HepG2 (cell line): ENCODE results near the gene STUB1. TPM values are rescaled to one million over a fixed set of nuclear protein-coding genes. Genes with fewer than 3 reads are reported as not detected.

Experiments used
- ATF5 ChIP-seq: sonication (generic); formaldehyde crosslinking; IDR thresholded peaks from 2 replicates; pipeline ENCODE4 v1.4.0; 2020; ENCODE audit warnings: mild to moderate bottlenecking, low read depth, missing genetic modification reagents
- E2F5 ChIP-seq: sonication (generic); formaldehyde crosslinking; conservative IDR thresholded peaks from 2 replicates; pipeline ENCODE4 v1.4.0; 2020; ENCODE audit warnings: missing genetic modification reagents
- ETV5 ChIP-seq: IDR thresholded peaks from 2 replicates; pipeline ENCODE4 v1.6.1; 2018; ENCODE audit warnings: missing biosample characterization, missing genetic modification reagents, inconsistent platforms, borderline replicate concordance
- FOXO1 ChIP-seq: sonication (generic); formaldehyde crosslinking; IDR thresholded peaks from 2 replicates; pipeline ENCODE4 v1.4.0; 2020; ENCODE audit warnings: missing genetic modification reagents
- FUBP1 ChIP-seq: sonication (generic); formaldehyde crosslinking; IDR thresholded peaks from 2 replicates; pipeline ENCODE4 v1.5.1; 2020; ENCODE audit warnings: missing genetic modification reagents, mild to moderate bottlenecking, borderline replicate concordance
- MAZ ChIP-seq, 2 experiments: sonication (generic) in 1 of 2; formaldehyde crosslinking in 1 of 2; IDR thresholded peaks; 2 replicates each; pipeline versions ENCODE4 v1.5.0 to v1.6.1; 2012 to 2020; ENCODE audit warnings: low read depth in 2 of 2, mild to moderate bottlenecking in 2 of 2, borderline replicate concordance in 1 of 2, improper control_type of control experiment in 1 of 2, low read length in 1 of 2, missing genetic modification reagents in 1 of 2, moderate library complexity in 1 of 2
- NR2C2 ChIP-seq: sonication (generic); formaldehyde crosslinking; IDR thresholded peaks from 2 replicates; pipeline ENCODE4 v1.4.0; 2020; ENCODE audit warnings: missing genetic modification reagents, mild to moderate bottlenecking, moderate library complexity, borderline replicate concordance
- REXO4 ChIP-seq: sonication (generic); formaldehyde crosslinking; IDR thresholded peaks from 2 replicates; pipeline ENCODE4 v1.8.0; 2022; ENCODE audit warnings: missing genetic modification reagents, mild to moderate bottlenecking, borderline replicate concordance
- TBP ChIP-seq: sonication (generic); formaldehyde crosslinking; IDR thresholded peaks from 2 replicates; pipeline ENCODE4 v1.5.0; 2020; ENCODE audit warnings: missing genetic modification reagents
- TOPORS ChIP-seq: sonication (generic); formaldehyde crosslinking; IDR thresholded peaks from 2 replicates; pipeline ENCODE4 v1.8.0; 2023; ENCODE audit warnings: mild to moderate bottlenecking, missing genetic modification reagents
- ZFX ChIP-seq: sonication (generic); formaldehyde crosslinking; IDR thresholded peaks from 2 replicates; pipeline ENCODE4 v1.4.0; 2020; ENCODE audit warnings: mild to moderate bottlenecking, low read depth, missing genetic modification reagents, moderate library complexity
- ZNF142 ChIP-seq: sonication (generic); formaldehyde crosslinking; IDR thresholded peaks from 2 replicates; pipeline ENCODE4 v1.4.0; 2020; ENCODE audit warnings: missing genetic modification reagents
- ZNF225 ChIP-seq: sonication (generic); formaldehyde crosslinking; IDR thresholded peaks from 2 replicates; pipeline ENCODE4 v1.4.0; 2020; ENCODE audit warnings: mild to moderate bottlenecking, missing genetic modification reagents
- ZNF619 ChIP-seq: sonication (generic); formaldehyde crosslinking; IDR thresholded peaks from 2 replicates; pipeline ENCODE4 v1.4.0; 2020; ENCODE audit warnings: mild to moderate bottlenecking, missing genetic modification reagents
- ZNF691 ChIP-seq: sonication (generic); formaldehyde crosslinking; IDR thresholded peaks from 2 replicates; pipeline ENCODE4 v1.4.0; 2020; ENCODE audit warnings: missing genetic modification reagents, low read depth, mild to moderate bottlenecking, borderline replicate concordance
- polyA plus RNA-seq, 8 experiments: library from polyadenylated mRNA; depleted of rRNA in 3 of 8; stranded (reverse) in 7 of 8; unstranded in 1 of 8; fragments of >200 nt; fragmentation: Illumina TruSeq in 4 of 8; extraction: Trizol in 4 of 8; gene quantifications; 2 replicates each; pipeline versions ENCODE4 v1.2.1 to v1.2.3, GENCODE V29; 2011 to 2016; ENCODE audit warnings: low read depth in 4 of 8, missing spikeins in 1 of 8, mixed read lengths in 1 of 8; ENCODE audit not compliant: insufficient read depth in 1 of 8
- total RNA-seq, 5 experiments: library from RNA; depleted of rRNA; stranded (reverse); fragments of >200 nt; fragmentation: Illumina TruSeq; extraction: Trizol; gene quantifications; 2 replicates each; pipeline ENCODE4 v1.2.3, GENCODE V29; 2016; ENCODE audit warnings: low read depth in 1 of 5

STUB1 gene
- total and polyA plus RNA-seq, 2 of the 13 experiments (the other 11 are each of a cell fraction or from before 2014, with no cell fraction given), result 52.9 to 78.2 TPM

- TF ChIP-seq E2F5 (0 out of 2 replicates have a peak, but pooled peaks have one; percentile 49), MAZ (IDR thresholded peaks at IDR 0.05; ENCODE audit: borderline replicate concordance, low read depth, low read length) (no peak), MAZ (CRISPR knock-in tag; IDR thresholded peaks at IDR 0.05; ENCODE audit: low read depth) (peak; percentile 61), ATF5 (CRISPR knock-in tag) (no peak), TOPORS (CRISPR knock-in tag) (0 out of 2 replicates have a peak, but pooled peaks have one; percentile 64), ZNF225 (CRISPR knock-in tag) (no peak), REXO4 (CRISPR knock-in tag) (no peak), ZNF142 (CRISPR knock-in tag) (peak; percentile 86; the same call in 1 of the 2 replicates), ZFX (CRISPR knock-in tag) (0 out of 2 replicates have a peak, but pooled peaks have one; percentile 26), ZNF619 (CRISPR knock-in tag) (no peak), TBP (CRISPR knock-in tag) (no peak), ETV5 (CRISPR knock-in tag) (0 out of 2 replicates have a peak, but pooled peaks have one; percentile 13), FOXO1 (CRISPR knock-in tag) (no peak), ZNF691 (no peak), FUBP1 (CRISPR knock-in tag) (no peak), NR2C2 (CRISPR knock-in tag) (no peak)
Measured at GRCh38 chr16:700684-701584, 20.7 kb downstream of the STUB1 start (continued).
